Measurements from ENCODE around the gene AFAP1L2.

AFAP1L2 gene

DNA sequence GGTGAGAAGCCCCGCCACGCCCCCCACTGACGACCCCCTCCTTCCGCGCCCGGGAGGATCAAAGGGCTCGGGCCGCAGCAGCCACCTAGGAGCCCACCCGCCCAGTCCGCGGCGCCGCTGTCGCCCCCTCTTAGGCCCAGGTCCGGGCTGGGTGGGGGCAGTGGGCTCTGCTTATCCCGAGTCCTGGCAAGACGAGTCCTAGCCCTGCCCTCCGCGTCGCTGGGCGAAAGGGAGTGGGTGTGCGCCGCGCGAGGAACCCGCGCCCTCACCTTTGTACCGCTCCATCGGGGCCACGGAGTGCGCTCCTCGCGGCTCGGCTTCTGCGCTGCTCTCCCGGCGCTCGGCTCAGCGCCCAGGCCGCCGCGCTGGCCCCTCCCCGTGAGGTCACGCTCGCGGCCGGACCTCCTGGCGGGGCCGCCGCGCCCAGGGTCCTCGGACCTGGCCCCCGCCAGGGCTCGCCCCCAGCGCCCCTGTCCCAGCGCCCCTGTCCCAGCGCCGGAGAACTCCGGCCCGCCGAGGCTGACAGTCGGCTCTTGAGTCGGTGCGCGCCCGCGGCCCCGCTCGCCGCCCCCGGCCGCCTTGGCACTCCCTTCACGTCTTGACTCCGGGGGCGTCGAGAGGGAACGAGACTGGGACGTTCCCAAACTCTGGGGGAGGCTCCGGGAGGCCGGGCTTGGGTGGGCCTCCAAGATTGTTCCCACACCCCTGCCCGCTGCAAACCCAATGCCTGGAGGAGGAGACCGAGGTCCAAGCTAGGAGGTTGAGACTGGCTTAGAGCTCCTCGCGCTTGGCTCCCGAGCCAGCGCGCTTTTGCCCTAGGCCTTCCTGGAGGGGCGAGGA is at the start of gene AFAP1L2:
TSS of gene AFAP1L2 (minus strand) at position 332 of the 840 bp plus-strand sequence. CDS start at position 285, 47 bp downstream.
- H3K27me3 ChIP-seq (ENCODE audit: insufficient read depth, low read length, poor library complexity, severe bottlenecking) = no peaks in the 10 kb centered on the region
- H3K4me1 ChIP-seq (ENCODE audit: insufficient read depth, low read length, poor library complexity, severe bottlenecking) = peaks cover 17% of the 10 kb centered on the region
- H3F3A ChIP-seq (ENCODE audit: low read depth) = no peaks in the 10 kb centered on the region
- no peaks in the 10 kb centered on the region for H3K79me2 ChIP-seq (ENCODE audit: insufficient read depth, low read length)
- no peak within 1 kb of the TSS for H2AFZ ChIP-seq (ENCODE audit: low read length)
- TF ChIP-seq, protein P1, sequence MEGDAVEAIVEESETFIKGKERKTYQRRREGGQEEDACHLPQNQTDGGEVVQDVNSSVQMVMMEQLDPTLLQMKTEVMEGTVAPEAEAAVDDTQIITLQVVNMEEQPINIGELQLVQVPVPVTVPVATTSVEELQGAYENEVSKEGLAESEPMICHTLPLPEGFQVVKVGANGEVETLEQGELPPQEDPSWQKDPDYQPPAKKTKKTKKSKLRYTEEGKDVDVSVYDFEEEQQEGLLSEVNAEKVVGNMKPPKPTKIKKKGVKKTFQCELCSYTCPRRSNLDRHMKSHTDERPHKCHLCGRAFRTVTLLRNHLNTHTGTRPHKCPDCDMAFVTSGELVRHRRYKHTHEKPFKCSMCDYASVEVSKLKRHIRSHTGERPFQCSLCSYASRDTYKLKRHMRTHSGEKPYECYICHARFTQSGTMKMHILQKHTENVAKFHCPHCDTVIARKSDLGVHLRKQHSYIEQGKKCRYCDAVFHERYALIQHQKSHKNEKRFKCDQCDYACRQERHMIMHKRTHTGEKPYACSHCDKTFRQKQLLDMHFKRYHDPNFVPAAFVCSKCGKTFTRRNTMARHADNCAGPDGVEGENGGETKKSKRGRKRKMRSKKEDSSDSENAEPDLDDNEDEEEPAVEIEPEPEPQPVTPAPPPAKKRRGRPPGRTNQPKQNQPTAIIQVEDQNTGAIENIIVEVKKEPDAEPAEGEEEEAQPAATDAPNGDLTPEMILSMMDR (conservative IDR thresholded peaks at IDR 0.05; ENCODE audit: low read length) = no peak
- no peak for TF ChIP-seq EZH2phosphoT487 (IDR thresholded peaks at IDR 0.05; ENCODE audit: borderline replicate concordance)
- H4K20me1 ChIP-seq (ENCODE audit: insufficient read depth, low read length, poor library complexity, severe bottlenecking) = no peaks in the 10 kb centered on the region
- H3K9ac ChIP-seq (ENCODE audit: low read depth, low read length, poor library complexity, severe bottlenecking) = no peak within 1 kb of the TSS
- H3K9me3 ChIP-seq (ENCODE audit: insufficient read depth, low read depth, low read length) = no peaks in the 10 kb centered on the region
- H3K4me2 ChIP-seq (ENCODE audit: low read depth, low read length, poor library complexity, severe bottlenecking) = no peak within 1 kb of the TSS
- H3K4me3 ChIP-seq (ENCODE audit: low read length, poor library complexity, severe bottlenecking) = no peak within 1 kb of the TSS
- no peaks in the 10 kb centered on the region for H3K36me3 ChIP-seq (ENCODE audit: insufficient read depth, low read length)
- no peaks in the 10 kb centered on the region for H3K9me2 ChIP-seq (replicated peaks; ENCODE audit: low read depth, low read length)

DNA sequence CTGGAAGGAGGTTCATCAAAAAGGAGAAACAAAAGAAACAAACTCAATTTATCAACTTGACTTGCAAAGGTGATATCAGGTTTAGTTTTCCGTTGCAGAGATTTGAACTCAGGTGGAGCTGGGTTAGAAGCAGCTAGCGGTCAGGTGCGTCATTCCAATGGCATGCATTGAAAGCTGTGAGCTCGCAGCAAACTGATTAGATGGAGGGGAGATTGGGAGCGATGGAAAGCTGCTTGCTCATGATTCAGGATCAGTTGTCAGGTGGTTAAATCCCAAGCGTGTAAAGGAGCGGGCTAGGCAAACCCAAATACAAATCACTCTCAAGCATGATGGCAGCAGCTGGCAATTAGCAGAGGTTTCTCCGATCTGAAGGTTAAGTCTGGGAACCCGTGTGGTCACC is 49.3 kb upstream of the AFAP1L2 start:
- peaks cover 80% of the 10 kb centered on the region for H3K36me3 ChIP-seq (ENCODE audit: insufficient read depth, low read length)
- H3K4me3 ChIP-seq (ENCODE audit: low read length, poor library complexity, severe bottlenecking) = no peak overlapping the region
- H2AFZ ChIP-seq (ENCODE audit: low read length) = no peak overlapping the region
- peaks cover 5% of the 10 kb centered on the region for H4K20me1 ChIP-seq (ENCODE audit: insufficient read depth, low read length, poor library complexity, severe bottlenecking)
- no peaks in the 10 kb centered on the region for H3K27me3 ChIP-seq (ENCODE audit: insufficient read depth, low read length, poor library complexity, severe bottlenecking)
- peaks cover 8% of the 10 kb centered on the region for H3K4me1 ChIP-seq (ENCODE audit: insufficient read depth, low read length, poor library complexity, severe bottlenecking)
- H3K4me2 ChIP-seq (ENCODE audit: low read depth, low read length, poor library complexity, severe bottlenecking) = no peak overlapping the region
- no peaks in the 10 kb centered on the region for H3K9me3 ChIP-seq (ENCODE audit: insufficient read depth, low read depth, low read length)
- H3K79me2 ChIP-seq (ENCODE audit: insufficient read depth, low read length) = peaks cover 4% of the 10 kb centered on the region; the same call in 1 of the 2 replicates
- H3F3A ChIP-seq (ENCODE audit: low read depth) = no peaks in the 10 kb centered on the region
- TF ChIP-seq EZH2phosphoT487 (IDR thresholded peaks at IDR 0.05; ENCODE audit: borderline replicate concordance) = no peak
- TF ChIP-seq, protein P1 (conservative IDR thresholded peaks at IDR 0.05; ENCODE audit: low read length) = no peak
- H3K9me2 ChIP-seq (replicated peaks; ENCODE audit: low read depth, low read length) = no peaks in the 10 kb centered on the region
- no peak overlapping the region for H3K9ac ChIP-seq (ENCODE audit: low read depth, low read length, poor library complexity, severe bottlenecking)

- Histone ChIP-seq H3K4me2 (ENCODE audit: low read depth, low read length, poor library complexity, severe bottlenecking) (no peak overlapping the region), H2AFZ (ENCODE audit: low read length) (no peak overlapping the region), H3K79me2 (ENCODE audit: insufficient read depth, low read length) (no peaks in the 10 kb centered on the region), H3K9me3 (ENCODE audit: insufficient read depth, low read depth, low read length) (no peaks in the 10 kb centered on the region), H3K4me3 (ENCODE audit: low read length, poor library complexity, severe bottlenecking) (no peak overlapping the region), H3K9me2 (replicated peaks; ENCODE audit: low read depth, low read length) (no peaks in the 10 kb centered on the region), H3F3A (ENCODE audit: low read depth) (no peaks in the 10 kb centered on the region), H3K36me3 (ENCODE audit: insufficient read depth, low read length) (peaks cover 86% of the 10 kb centered on the region), H3K4me1 (ENCODE audit: insufficient read depth, low read length, poor library complexity, severe bottlenecking) (peaks cover 7% of the 10 kb centered on the region), H3K9ac (ENCODE audit: low read depth, low read length, poor library complexity, severe bottlenecking) (no peak overlapping the region), H3K27me3 (ENCODE audit: insufficient read depth, low read length, poor library complexity, severe bottlenecking) (no peaks in the 10 kb centered on the region), H4K20me1 (ENCODE audit: insufficient read depth, low read length, poor library complexity, severe bottlenecking) (peaks cover 5% of the 10 kb centered on the region)
- TF ChIP-seq, protein P1 (conservative IDR thresholded peaks at IDR 0.05; ENCODE audit: low read length) = no peak
- TF ChIP-seq EZH2phosphoT487 (IDR thresholded peaks at IDR 0.05; ENCODE audit: borderline replicate concordance) = no peak
Measured at GRCh38 chr10:114448897-114449296, 44.6 kb upstream of the AFAP1L2 start.
